ENCODE data around the gene TMEM41B.

TMEM41B gene

DNA sequence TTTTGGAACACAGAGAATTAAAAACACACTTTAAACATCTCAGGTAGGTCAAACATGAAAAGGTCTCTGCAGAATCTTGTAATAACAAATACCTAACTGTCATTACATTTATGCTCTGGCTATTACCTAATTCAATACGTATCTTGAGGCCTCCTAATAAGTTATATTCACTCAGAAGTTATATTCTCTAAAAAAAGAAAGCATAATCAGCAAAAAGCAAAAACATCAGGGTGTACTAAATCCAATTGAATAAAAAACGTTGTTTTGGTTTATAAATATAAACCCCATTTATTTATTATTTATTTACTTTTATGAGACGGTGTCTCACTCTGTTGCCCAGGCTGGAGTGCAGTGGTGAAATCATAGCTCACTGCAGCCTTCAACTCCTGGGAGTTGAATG lies 10.2 kb downstream of the TMEM41B start:
- DNase-seq = no peak

DNA sequence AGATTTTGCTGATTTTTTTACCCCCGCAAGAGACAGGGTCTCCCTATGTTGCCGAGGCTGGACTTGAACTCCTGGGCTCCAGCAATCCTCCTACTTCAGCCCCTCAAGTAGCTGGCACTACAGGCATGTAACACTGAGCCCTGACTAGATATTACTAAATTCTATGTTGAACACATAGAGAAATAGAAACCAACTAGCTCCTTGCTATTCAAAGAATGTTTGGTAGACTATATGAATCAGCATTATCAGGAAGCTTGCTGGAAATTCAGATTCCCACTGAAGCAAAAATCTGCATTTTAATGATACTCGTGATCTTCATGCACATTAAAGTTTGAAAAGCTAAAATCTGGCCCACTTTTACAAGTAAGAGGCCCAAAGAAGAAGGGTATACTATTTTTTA lies 11.9 kb downstream of the TMEM41B start:
- no peak for DNase-seq

DNA sequence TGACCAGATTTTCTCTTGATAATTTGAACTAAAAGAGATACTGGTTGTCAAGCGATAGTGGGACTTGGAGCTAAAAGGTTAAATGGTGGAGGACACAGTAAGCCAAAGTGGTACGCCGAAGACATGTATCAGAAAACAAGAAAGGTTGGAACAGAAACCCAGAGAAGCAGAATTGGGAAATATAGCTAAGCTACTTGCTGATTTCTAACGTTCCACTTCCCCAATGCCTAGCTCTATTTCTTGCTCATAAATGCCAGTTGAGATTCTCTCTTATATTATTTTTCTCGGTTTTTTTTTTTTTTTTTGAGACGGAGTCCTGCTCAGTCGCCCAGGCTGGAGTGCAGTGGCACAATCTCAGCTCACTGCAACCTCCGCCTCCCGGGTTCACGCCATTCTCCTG lies 12.7 kb downstream of the TMEM41B start:
- no peak for DNase-seq

DNA sequence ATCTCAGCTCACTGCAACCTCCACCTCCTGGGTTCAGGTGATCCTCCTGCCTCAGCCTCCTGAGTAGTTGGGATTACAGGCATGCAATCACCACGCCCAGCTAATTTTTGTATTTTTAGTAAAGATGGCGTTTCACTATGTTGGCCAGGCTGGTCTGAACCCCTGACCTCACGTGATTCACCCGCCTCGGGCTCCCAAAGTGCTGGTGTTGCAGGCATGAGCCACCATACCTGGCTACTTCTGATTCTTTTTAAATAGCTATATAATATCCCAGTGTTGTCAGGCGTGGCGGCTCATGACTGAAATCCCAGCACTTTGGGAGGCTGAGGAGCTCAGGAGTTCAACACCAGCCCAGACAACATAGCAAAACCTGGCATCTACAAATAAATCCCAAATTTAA lies 20.7 kb downstream of the TMEM41B start:
- no peak for DNase-seq

DNA sequence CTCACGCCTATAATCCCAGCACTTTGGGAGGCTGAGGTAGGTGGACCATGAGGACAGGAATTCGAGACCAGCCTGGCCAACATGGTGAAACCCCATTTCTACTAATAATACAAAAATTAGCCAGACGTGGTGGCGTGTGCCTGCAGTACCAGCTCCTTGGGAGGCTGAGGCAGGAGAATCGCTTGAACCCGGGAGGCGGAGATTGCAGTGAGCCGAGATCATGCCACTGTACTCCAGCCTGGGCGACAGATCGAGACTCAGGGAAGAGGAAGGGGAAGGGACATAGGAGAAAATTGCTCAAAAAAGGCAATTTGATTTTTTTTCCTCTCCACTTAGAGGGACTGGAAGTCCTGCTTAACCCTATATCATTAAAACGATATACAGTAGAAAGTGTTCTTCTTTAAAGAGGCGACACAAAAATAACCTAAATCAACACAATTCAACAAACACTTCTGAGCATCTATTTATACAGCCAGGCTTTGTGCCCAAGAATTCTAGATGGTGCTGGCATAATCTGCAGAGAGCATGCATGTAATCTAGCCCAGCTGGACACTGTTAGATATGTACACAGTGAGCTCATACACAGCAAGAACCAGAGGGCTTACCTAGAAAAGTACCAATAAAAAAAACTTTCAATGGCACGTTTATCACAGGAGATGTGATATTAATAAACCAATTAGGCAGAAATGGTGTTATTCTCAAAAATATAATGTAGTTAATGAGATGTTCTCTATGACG lies 28.4 kb downstream of the TMEM41B start:
- DNase-seq = no peak

DNA sequence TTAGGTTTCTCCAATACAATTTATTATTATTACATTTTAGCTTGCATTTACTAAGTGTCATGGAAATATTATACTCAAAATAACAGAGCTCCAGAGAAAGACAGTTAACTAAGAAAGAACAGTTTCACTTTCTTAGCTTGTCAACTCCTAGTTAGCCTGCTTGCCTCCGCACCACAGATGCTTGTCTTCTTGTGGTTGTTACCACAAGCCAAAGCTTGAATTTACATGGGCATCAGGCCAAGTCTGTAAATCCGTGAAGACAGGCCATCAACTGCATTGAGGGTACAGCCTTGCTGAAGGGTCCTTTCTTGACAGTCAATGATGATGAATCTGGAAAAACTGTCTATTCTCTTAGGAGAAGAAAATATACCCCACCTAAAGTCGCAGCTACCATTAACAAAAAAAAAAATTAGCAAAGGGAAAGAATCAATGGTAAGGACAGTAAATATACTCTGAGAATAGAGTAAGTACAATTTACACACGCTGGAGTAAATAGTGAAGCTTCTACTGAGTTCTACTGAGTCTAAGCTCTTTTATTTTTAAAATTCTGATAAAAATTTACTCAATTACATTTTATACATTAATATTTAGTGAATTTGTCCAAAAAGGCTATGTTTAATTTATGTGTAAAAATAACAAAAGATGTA lies 33.6 kb downstream of the TMEM41B start:
- peak; percentile 69 for DNase-seq

- no peak for DNase-seq
These were observed 37.2 kb downstream of the TMEM41B start for GRCh38 chr11:9277176-9277575.

DNA sequence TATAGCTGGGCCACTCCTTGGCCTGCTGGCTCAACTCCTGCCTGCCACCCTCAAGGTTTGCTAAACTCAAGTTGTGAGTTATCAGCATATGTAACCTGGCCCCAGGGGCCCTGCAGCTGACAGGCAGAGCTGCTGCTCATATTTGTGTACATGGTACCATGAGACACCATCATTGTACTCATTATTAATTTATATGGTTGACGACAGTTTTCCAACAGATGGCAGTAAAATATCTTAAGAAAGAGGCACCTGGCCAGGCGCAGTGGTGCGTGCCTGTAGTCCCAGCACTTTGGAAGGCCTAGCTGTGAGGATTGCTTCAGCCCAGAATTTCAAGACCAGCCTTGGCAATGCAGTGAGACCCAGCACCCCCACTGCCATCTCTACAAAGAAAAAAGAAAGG lies 37.8 kb downstream of the TMEM41B start:
- DNase-seq = no peak

DNA sequence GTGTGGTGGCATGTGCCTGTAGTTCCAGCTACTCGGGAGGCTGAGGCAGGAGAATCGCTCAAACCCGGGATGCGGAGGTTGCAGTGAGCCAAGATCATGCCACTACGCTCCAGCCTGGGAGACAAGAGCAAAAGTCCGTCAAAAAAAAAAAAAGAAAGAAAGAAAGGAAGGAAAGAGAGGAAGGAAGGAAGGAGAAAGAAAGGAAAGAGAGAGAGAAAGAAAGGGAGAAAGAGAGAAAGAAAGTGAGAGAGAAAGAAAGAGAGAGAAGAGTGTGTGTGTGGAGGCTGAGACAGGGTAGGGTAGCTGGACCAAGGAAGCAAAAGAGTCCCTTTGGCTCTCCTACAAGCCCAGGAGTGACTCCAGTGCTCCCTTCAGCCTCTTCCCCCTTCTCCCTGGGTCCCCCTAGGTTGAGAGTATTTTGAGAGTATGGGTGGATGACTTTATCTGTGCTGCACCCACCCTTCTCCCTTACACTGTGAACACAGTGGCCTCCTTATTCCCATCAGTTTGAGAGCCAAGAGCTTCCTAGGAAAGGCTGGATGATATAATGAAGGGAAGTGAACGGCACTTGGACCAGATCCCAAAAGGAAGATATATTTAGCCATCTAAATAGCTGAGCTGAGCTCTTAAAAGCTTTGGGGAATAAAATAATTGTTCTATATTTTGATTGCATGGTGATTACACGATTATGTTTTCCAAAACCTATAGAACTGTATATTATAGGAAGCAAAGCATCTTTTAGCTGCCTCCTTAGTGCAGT lies 39.7 kb downstream of the TMEM41B start:
- DNase-seq = no peak

GRCh38 chr11:9273376-9274336 lies 40.7 kb downstream of the TMEM41B start:
- peak; percentile 15 for DNase-seq

GRCh38 chr11:9269492-9270013 lies 44.8 kb downstream of the TMEM41B start:
- no peak for DNase-seq

DNA sequence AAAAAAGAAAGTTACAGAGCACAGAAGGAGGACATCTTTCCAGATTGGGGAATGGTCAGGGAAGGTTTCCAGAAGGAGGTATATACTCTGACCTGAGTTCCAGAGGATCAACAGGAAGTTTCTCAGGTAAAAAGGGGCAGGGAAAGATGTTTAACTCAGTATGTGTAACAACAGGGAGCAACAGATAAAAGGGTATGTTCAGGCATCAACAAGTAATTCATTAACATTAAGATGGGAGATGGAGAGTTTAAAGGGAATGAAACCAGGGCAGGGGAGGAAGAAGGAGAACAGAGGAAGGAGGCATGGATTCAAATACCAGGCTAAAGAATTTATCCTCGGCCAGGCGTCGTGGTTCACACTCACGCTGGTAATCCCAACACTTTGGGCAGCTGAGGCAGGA lies 46.7 kb downstream of the TMEM41B start:
- DNase-seq = no peak

- no peak for DNase-seq
These were observed 47.5 kb downstream of the TMEM41B start for GRCh38 chr11:9266926-9267325.

DNA sequence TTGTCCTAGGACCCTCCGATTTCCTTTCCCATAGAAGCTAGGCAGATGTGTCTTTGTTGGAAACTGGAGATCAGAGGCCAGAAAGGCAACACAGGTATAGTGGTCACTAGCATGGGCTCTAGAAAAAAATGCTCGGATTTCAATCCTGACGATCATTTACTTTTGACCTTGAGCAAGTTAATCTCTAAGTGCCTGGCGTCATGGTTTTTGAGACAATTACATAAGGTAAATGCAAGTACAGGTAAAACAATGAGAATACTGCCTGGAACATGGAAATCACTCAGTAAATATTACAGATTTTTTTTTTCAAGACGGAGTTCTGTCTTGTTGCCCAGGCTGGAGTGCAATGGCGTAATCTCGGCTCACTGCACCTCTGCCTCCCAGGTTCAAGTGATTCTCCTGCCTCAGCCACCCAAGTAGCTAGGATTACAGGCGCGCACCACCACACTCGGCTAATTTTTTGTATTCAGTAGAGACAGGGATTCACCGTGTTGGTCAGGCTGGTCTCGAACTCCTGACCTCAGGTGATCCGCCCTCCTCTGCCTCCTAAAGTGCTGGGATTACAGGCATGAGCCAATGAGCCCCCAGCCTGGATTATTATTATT lies 48.2 kb downstream of the TMEM41B start:
- no peak for DNase-seq

DNA sequence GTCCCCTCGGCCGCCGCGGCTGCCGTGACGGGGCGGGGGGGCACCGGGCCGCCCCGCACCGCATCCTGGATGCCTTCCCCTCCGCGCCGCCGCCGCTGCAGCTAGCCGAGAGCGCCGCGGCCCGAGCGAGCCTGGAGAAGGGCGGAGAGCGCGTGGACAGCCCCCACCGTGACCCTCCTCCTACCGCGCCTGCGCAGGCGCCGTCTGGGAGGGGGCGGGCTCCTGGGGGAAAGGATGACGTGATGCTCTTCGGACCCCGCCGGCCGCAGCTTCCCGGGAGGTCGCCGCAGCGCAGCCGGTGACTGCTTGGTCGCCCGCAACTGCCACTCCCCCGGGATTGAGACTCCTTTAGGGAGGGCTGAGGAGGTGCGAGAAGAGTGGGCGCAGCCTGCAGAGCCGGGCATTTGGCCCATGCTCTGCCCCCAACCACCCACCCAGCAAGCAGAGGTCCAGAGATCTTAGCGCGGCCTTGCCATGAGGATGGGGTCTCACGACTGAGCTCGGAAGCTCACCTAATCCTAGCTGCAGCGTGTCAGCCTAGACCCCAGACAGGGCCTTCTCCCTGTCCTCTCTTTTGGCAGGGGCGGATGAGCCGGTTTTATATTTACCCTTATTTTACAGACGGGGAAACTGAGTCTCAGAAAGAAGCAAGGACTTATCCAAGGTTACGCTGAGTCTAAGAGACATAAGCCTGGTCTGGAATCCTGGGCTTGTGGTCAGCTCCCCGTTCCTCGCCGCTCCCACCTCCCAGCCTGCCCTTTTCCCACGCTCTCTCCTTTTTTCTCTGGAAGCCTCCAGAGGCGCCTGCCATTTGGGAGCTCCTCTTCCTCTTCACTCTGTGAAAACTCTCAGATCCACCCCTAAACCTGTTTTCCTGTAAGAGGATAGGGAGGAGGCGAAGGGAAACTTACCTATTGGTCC lies 48.9 kb downstream of the TMEM41B start, which contains the start of gene DENND5A:
Gene DENND5A (minus strand): TSS at position 140 of the 921 bp plus-strand sequence. CDS start 281 bp downstream, outside the sequence.
- DNase-seq = peak; percentile 72

- DNase-seq = peak; percentile 45
These were observed 49.8 kb downstream of the TMEM41B start for GRCh38 chr11:9264316-9265210.

DNA sequence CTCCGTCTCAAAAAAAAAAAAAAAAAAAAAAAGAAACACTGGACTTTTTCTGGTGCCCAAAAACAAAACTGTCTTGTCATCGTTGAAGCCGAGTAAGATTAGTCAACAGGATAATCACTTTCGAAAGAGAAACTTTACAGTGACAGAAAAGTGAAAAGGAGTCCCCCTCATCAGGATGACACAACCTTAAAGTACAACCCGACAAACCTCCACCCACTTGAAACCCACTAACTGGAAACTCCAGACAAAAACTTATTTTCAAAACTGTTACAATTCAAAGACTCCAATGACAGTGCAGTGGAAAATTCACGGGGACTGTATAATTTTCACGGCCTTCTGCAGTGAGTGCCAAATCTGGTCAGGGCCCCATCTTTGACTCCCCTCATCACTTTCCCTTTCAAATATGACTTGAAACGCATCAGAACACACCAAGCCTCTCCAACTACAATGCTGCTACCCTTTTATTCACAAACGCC lies 50.5 kb downstream of the TMEM41B start:
- DNase-seq = peak; percentile 54

DNA sequence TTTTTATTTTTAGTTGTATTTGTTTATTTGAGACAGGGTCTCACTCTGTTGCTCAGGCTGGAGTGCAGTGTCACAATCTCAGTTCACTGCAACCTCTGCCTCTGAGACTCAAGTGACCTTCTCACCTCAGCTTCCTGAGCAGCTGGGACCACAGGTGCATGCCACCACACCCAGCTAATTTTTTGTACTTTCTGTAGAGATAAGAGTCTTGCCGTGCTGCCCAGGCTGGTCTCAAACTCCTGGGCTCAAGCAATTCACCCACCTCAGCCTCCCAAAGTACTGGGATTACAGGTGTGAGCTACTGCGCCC lies 53.6 kb downstream of the TMEM41B start:
- peak; percentile 23 for DNase-seq

DNA sequence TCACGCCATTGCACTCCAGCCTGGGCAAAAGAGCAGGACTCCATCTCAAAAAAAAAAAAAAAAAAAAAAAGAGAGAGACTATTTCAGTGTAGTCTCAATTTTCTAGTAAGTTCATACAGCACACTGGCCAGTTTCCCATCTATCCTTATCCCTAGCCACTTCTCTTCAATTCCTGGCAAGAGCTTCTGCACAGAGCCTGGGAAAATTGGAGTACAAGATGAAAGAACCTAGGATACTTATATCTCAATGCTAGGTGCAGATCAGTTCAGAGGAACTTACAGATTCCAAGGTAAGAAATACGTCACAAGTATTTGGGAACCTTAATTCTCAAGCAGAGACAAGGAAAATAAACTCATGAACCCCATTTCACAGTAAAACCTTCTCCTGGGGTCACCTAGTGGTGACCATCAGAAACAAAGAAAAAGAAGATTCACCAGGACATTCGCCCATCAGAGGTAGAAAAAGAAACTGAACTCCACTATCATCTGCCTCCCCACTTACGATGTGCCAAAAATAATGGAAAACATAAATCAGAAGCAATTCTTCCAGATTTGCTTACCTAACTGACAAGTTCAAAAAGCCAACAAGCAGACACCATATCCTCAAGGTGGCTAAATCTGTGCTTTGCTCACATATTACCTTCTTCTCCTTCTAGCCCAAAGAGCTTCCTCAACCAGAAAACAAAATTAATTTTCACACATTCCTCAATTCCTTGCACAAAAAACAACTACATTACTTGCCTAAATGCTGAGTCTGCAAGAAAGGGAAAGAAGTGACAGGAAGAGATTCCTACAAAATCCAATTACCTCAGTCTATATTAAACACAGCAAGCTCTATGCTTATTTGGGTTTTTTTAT lies 54.2 kb downstream of the TMEM41B start:
- DNase-seq = no peak
